Peyer's patch (tissue), 4 donors: ENCODE data around the gene ZBTB12. TPM values are rescaled to one million over a fixed set of nuclear protein-coding genes. Genes with fewer than 3 reads are reported as not detected.
"Not testable (repeated sequence)": the region's sequence is repeated elsewhere in the genome, so short reads cannot be mapped to it uniquely, and the experiment has no call there.

Experiments used
- DNase-seq, 3 donors: peaks; one replicate each; pipeline ENCODE4 v3.0.0-alpha.2; 2017 to 2019
- H3K27ac ChIP-seq, 4 donors: fragments of 200-600 bp; sonication (generic); one replicate each; pipeline ENCODE4 v1.5.1; 2016 to 2019
- H3K27me3 ChIP-seq, 2 donors: fragments of 200-600 bp; sonication (generic); one replicate each; pipeline ENCODE4 v1.5.1; 2019
- H3K36me3 ChIP-seq, 3 donors: fragments of 200-600 bp; sonication (generic); one replicate each; pipeline ENCODE4 v1.5.1; 2016 to 2019
- H3K4me1 ChIP-seq, 4 donors: fragments of 200-600 bp; sonication (generic); one replicate each; pipeline ENCODE4 v1.5.1; 2016 to 2019
- H3K4me3 ChIP-seq, 4 donors: fragments of 200-600 bp; sonication (generic); 1 replicate in 3 of 4; 2 replicates in 1 of 4; pipeline ENCODE4 v1.5.1; 2016 to 2019; ENCODE audit warnings: mild to moderate bottlenecking in 1 of 4
- H3K9me3 ChIP-seq, 4 donors: fragments of 200-600 bp; sonication (generic); one replicate each; pipeline ENCODE4 v1.5.1; 2016 to 2019; ENCODE audit warnings: mild to moderate bottlenecking in 1 of 4
- CTCF ChIP-seq, 6 experiments: fragments of 450-650 bp in 4 of 6; fragments of 200-600 bp in 2 of 6; sonication (generic) in 1 of 6; IDR thresholded peaks; one replicate each; pipeline ENCODE4 v1.5.1; 2017 to 2019; ENCODE audit warnings: antibody characterized with exemption in 6 of 6, mild to moderate bottlenecking in 3 of 6, moderate library complexity in 1 of 6
- POLR2A ChIP-seq, 2 donors: fragments of 450-650 bp; IDR thresholded peaks; one replicate each; pipeline ENCODE4 v1.5.1; 2017; ENCODE audit warnings: antibody characterized with exemption in 2 of 2, mild to moderate bottlenecking in 2 of 2, moderate library complexity in 2 of 2
- total RNA-seq, 4 donors: library from RNA; depleted of rRNA; stranded (reverse); fragments of >200 nt; gene quantifications; one replicate each; pipeline ENCODE4 v1.1.0, GENCODE V29; 2016

ZBTB12 gene
- total RNA-seq, 4 donors from 2014 or later, result 1.0 to 5.0 (median 1.9) TPM; not detected in 1

GRCh38 chr6:31869343-31869742 lies 32.5 kb downstream of the ZBTB12 start:
- no peak for DNase-seq
- TF ChIP-seq CTCF (IDR thresholded peaks at IDR 0.05), result no peak
- TF ChIP-seq POLR2A (IDR thresholded peaks at IDR 0.05), result no peak
- H3K4me1 ChIP-seq, result peaks cover 0 to 1% (median under 1%) of the 10 kb centered on the region in 4 donors
- no peak overlapping the region for H3K27ac ChIP-seq
- no peaks in the 10 kb centered on the region for H3K9me3 ChIP-seq
- H3K27me3 ChIP-seq, result no peaks in the 10 kb centered on the region
- H3K36me3 ChIP-seq, result peaks cover 0 to 54% (median 0%) of the 10 kb centered on the region in 3 donors
- H3K4me3 ChIP-seq, result no peak overlapping the region

- not testable (repeated sequence) for H3K9me3 ChIP-seq, H3K27ac ChIP-seq, H3K27me3 ChIP-seq, H3K4me3 ChIP-seq, DNase-seq, H3K4me1 ChIP-seq
- peaks cover 0 to 46% (median 0%) of the 10 kb centered on the region in 3 donors for H3K36me3 ChIP-seq
These were observed 33.3 kb downstream of the ZBTB12 start for GRCh38 chr6:31868658-31868971.

- Histone ChIP-seq H3K4me3 (no peak overlapping the region), H3K27me3 (no peaks in the 10 kb centered on the region), H3K27ac (no peak overlapping the region), H3K9me3 (no peaks in the 10 kb centered on the region), H3K36me3 (peaks cover 0 to 33% (median 0%) of the 10 kb centered on the region in 3 donors), H3K4me1 (peaks cover 0 to 17% (median 2%) of the 10 kb centered on the region in 4 donors)
- no peak for DNase-seq
- TF ChIP-seq CTCF (IDR thresholded peaks at IDR 0.05) (no peak), POLR2A (IDR thresholded peaks at IDR 0.05) (no peak)
These were observed 36.4 kb downstream of the ZBTB12 start for GRCh38 chr6:31865205-31866118.

- no peak for DNase-seq
- Histone ChIP-seq H3K4me1 (peaks cover 0 to 17% (median 2%) of the 10 kb centered on the region in 4 donors), H3K27me3 (no peaks in the 10 kb centered on the region), H3K36me3 (peaks cover 0 to 40% (median 0%) of the 10 kb centered on the region in 3 donors), H3K27ac (no peak overlapping the region), H3K4me3 (no peak overlapping the region), H3K9me3 (no peaks in the 10 kb centered on the region)
- TF ChIP-seq CTCF (IDR thresholded peaks at IDR 0.05) (no peak), POLR2A (IDR thresholded peaks at IDR 0.05) (no peak)
These were observed 37.1 kb downstream of the ZBTB12 start for GRCh38 chr6:31864818-31865204.

- H3K9me3 ChIP-seq, H3K27me3 ChIP-seq, DNase-seq: not testable (repeated sequence)
- Histone ChIP-seq H3K4me1 (peaks cover 0 to 17% (median 2%) of the 10 kb centered on the region in 4 donors), H3K4me3 (peak overlapping the region; percentile 40 to 74 (median 54)), H3K27ac (peak overlapping the region in 3 of 4 donors; percentile 27 to 86 (median 86)), H3K36me3 (peaks cover 0 to 44% (median 0%) of the 10 kb centered on the region in 3 donors)
These were observed 37.7 kb downstream of the ZBTB12 start for GRCh38 chr6:31864123-31864562.

GRCh38 chr6:31862344-31863235 lies 39.3 kb downstream of the ZBTB12 start, which contains the start of gene NEU1:
Gene NEU1, minus strand, starts transcription at chr6:31862821. Its CDS starts 45 bp downstream, at chr6:31862776.
- Histone ChIP-seq H3K27me3 (no peaks in the 10 kb centered on the region), H3K27ac (peak within 1 kb of the TSS; percentile 79 to 86 (median 86)), H3K4me1 (peaks cover 0 to 17% (median 2%) of the 10 kb centered on the region in 4 donors), H3K4me3 (peak within 1 kb of the TSS; percentile 64 to 75 (median 69)), H3K36me3 (peaks cover 0 to 40% (median 0%) of the 10 kb centered on the region in 3 donors), H3K9me3 (no peaks in the 10 kb centered on the region)
- DNase-seq, result peak; percentile 99 to 100 (median 100)
- TF ChIP-seq CTCF (IDR thresholded peaks at IDR 0.05) (no peak), POLR2A (IDR thresholded peaks at IDR 0.05) (peak; percentile 93 to 96)
